Gastrocnemius medialis (tissue), 4 donors: ENCODE results near the gene NEB. TPM values are rescaled to one million over a fixed set of nuclear protein-coding genes. Genes with fewer than 3 reads are reported as not detected.
"Not testable (repeated sequence)": the region's sequence is repeated elsewhere in the genome, so short reads cannot be mapped to it uniquely, and the experiment has no call there.

Experiments
- ATAC-seq, 2 donors: fragments of 150-250 bp; one replicate each; pipeline ENCODE4 v1.9.1; 2016
- DNase-seq, 2 donors: peaks; one replicate each; pipeline ENCODE4 v3.0.0-alpha.2; 2019
- H3K27ac ChIP-seq, 4 donors: fragments of 200-600 bp; sonication (generic); 1 replicate in 1 of 4; 2 replicates in 3 of 4; pipeline ENCODE4 v1.5.1; 2016 to 2018; ENCODE audit warnings: mild to moderate bottlenecking in 2 of 4, moderate library complexity in 1 of 4
- H3K27me3 ChIP-seq, 3 donors: fragments of 200-600 bp; sonication (generic) in 2 of 3; 1 replicate in 1 of 3; 2 replicates in 2 of 3; pipeline versions ENCODE4 v1.5.1 to v1.6.0; 2016 to 2019; ENCODE audit warnings: mild to moderate bottlenecking in 1 of 3, moderate library complexity in 1 of 3
- H3K36me3 ChIP-seq, 2 donors: fragments of 200-600 bp; sonication (generic) in 1 of 2; one replicate each; pipeline ENCODE4 v1.5.1; 2017 to 2018
- H3K4me1 ChIP-seq, 2 donors: fragments of 200-600 bp; sonication (generic) in 1 of 2; one replicate each; pipeline ENCODE4 v1.5.1; 2016 to 2017; ENCODE audit warnings: mild to moderate bottlenecking in 2 of 2
- H3K4me3 ChIP-seq, 4 donors: fragments of 200-600 bp; sonication (generic) in 3 of 4; 1 replicate in 1 of 4; 2 replicates in 3 of 4; pipeline ENCODE4 v1.5.1; 2016 to 2019; ENCODE audit warnings: mild to moderate bottlenecking in 2 of 4
- H3K9me3 ChIP-seq, 3 donors: fragments of 200-600 bp; sonication (generic) in 2 of 3; 1 replicate in 1 of 3; 2 replicates in 2 of 3; pipeline ENCODE4 v1.5.1; 2016 to 2019
- CTCF ChIP-seq, 5 experiments: fragments of 450-650 bp in 3 of 5; fragments of 200-600 bp in 2 of 5; sonication (generic) in 2 of 5; IDR thresholded peaks in 4 of 5; conservative IDR thresholded peaks in 1 of 5; 1 replicate in 4 of 5; 2 replicates in 1 of 5; pipeline ENCODE4 v1.5.1; 2016 to 2019; ENCODE audit warnings: antibody characterized with exemption in 5 of 5, mild to moderate bottlenecking in 3 of 5, moderate library complexity in 3 of 5
- POLR2A ChIP-seq, 2 donors: fragments of 450-650 bp; IDR thresholded peaks; one replicate each; pipeline ENCODE4 v1.6.1; 2017; ENCODE audit warnings: antibody characterized with exemption in 2 of 2, mild to moderate bottlenecking in 2 of 2, moderate library complexity in 2 of 2
- in situ Hi-C, 4 donors: fragments of 200-750 bp; cut with MboI; loops; one replicate each; pipeline versions ENCODE4 v1.15.0 to v1.8.0; 2017; ENCODE audit warnings: low sequenced_read_pairs in 4 of 4
- intact Hi-C: fragments of 100-400 bp; cut with DNase I; formaldehyde crosslinking; loops from one replicate; pipeline ENCODE4 v1.15.1; 2023; ENCODE audit warnings: low total_unique reads
- total RNA-seq, 4 donors: library from RNA; depleted of rRNA; stranded (reverse); fragments of >200 nt; gene quantifications; one replicate each; pipeline versions ENCODE4 v1.1.0 to v1.2.3, GENCODE V29; 2016

Gene NEB
- total RNA-seq, 4 donors from 2014 or later, result 6,824 to 7,704 (median 7,108) TPM

- Histone ChIP-seq H3K4me1 (peaks cover 9 to 16% of the 10 kb centered on the region in 2 donors), H3K36me3 (peaks cover 2 to 81% of the 10 kb centered on the region in 2 donors), H3K27me3 (no peaks in the 10 kb centered on the region), H3K27ac (peak overlapping the region in 3 of 4 donors; percentile 29 to 84 (median 65)), H3K4me3 (no peak overlapping the region), H3K9me3 (no peaks in the 10 kb centered on the region)
- in situ Hi-C loops, result no loop called here
- peak in 1 of 2 donors; percentile 39 for DNase-seq
- intact Hi-C loops, result no loop called here
- no peak for TF ChIP-seq CTCF (IDR thresholded peaks at IDR 0.05 in 4 of 5, conservative IDR thresholded peaks at IDR 0.05 in 1 of 5)
- no peak for TF ChIP-seq POLR2A (IDR thresholded peaks at IDR 0.05)
- ATAC-seq, result peak; percentile 31 to 46
These were observed 171.9 kb downstream of the NEB start for GRCh38 chr2:151562398-151562797.

DNA sequence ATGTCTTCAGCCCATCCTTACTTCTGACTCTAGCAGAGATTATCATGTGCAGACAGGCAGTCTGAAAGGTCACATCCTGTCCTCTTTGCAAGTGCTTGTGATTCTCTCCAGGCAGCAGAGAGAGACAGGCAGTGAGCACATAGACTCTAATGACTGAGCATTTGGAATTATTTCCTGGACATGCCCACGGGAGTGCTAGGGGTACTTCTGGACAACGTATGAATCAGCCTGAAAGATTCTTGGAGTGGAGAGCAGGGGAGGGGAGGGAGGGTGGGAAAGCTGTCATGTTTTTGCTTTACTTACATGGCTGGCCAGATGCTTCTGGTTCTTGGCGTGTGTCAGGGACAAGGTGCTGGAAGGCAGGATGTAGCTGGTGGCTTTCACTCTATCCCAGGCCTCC is 174.0 kb downstream of the NEB start:
- ATAC-seq (peak; percentile 80 to 87), DNase-seq (peak in 1 of 2 donors; percentile 63)
- Histone ChIP-seq H3K4me3 (no peak overlapping the region), H3K36me3 (peaks cover 0 to 75% of the 10 kb centered on the region in 2 donors), H3K27me3 (no peaks in the 10 kb centered on the region), H3K4me1 (peaks cover 8 to 19% of the 10 kb centered on the region in 2 donors), H3K27ac (peak overlapping the region in 3 of 4 donors; percentile 8 to 84 (median 65)), H3K9me3 (no peaks in the 10 kb centered on the region)
- intact Hi-C loops, result no loop called here
- in situ Hi-C loops, result no loop called here
- TF ChIP-seq POLR2A (IDR thresholded peaks at IDR 0.05), result no peak
- TF ChIP-seq CTCF (IDR thresholded peaks at IDR 0.05 in 4 of 5, conservative IDR thresholded peaks at IDR 0.05 in 1 of 5), result no peak

GRCh38 chr2:151559431-151559830 is 174.8 kb downstream of the NEB start:
- H3K27me3 ChIP-seq, in situ Hi-C loops, H3K4me3 ChIP-seq, intact Hi-C loops, ATAC-seq, H3K9me3 ChIP-seq, DNase-seq: not testable (repeated sequence)
- H3K27ac ChIP-seq, result peak overlapping the region in 2 of 4 donors; percentile 65 to 84
- peaks cover 0 to 75% of the 10 kb centered on the region in 2 donors for H3K36me3 ChIP-seq
- peaks cover 4 to 19% of the 10 kb centered on the region in 2 donors for H3K4me1 ChIP-seq

GRCh38 chr2:151557883-151558282 is 176.4 kb downstream of the NEB start:
- H3K9me3 ChIP-seq, DNase-seq, H3K4me3 ChIP-seq, in situ Hi-C loops, intact Hi-C loops, H3K27me3 ChIP-seq, ATAC-seq: not testable (repeated sequence)
- Histone ChIP-seq H3K27ac (peak overlapping the region in 2 of 4 donors; percentile 53 to 84), H3K4me1 (peaks cover 9 to 19% of the 10 kb centered on the region in 2 donors), H3K36me3 (peaks cover 4 to 75% of the 10 kb centered on the region in 2 donors)

GRCh38 chr2:151556121-151556520 is 178.2 kb downstream of the NEB start:
- intact Hi-C loops, result no loop called here

More at GRCh38 chr2:151556121-151556520, 178.2 kb downstream of the NEB start:
- no peak for ATAC-seq
- Histone ChIP-seq H3K27ac (peak overlapping the region in 3 of 4 donors; percentile 20 to 78 (median 66)), H3K36me3 (peaks cover 4 to 76% of the 10 kb centered on the region in 2 donors), H3K27me3 (no peaks in the 10 kb centered on the region), H3K4me1 (peaks cover 9 to 17% of the 10 kb centered on the region in 2 donors), H3K4me3 (no peak overlapping the region), H3K9me3 (no peaks in the 10 kb centered on the region)
- no peak for DNase-seq
- TF ChIP-seq CTCF (IDR thresholded peaks at IDR 0.05 in 4 of 5, conservative IDR thresholded peaks at IDR 0.05 in 1 of 5) (no peak), POLR2A (IDR thresholded peaks at IDR 0.05) (no peak)
- in situ Hi-C loops, result no loop called here
